Osteocyte (in vitro differentiated cells): ENCODE results near the gene PDE3B. TPM values are rescaled to one million over a fixed set of nuclear protein-coding genes. Genes with fewer than 3 reads are reported as not detected.
"Not testable (repeated sequence)": the region's sequence is repeated elsewhere in the genome, so short reads cannot be mapped to it uniquely, and the experiment has no call there.

ENCODE experiments used
- DNase-seq: peaks from one replicate; pipeline ENCODE4 v3.0.0; 2021; ENCODE audit warnings: mixed read lengths; ENCODE audit not compliant: unreplicated experiment; ENCODE audit errors: extremely low spot score
- H3K27ac Mint-ChIP-seq: one replicate; pipeline ENCODE4 v1.8.0; 2021; ENCODE audit warnings: mild to moderate bottlenecking, mixed read lengths; ENCODE audit not compliant: unreplicated experiment
- H3K27me3 Mint-ChIP-seq: one replicate; pipeline ENCODE4 v1.8.0; 2021; ENCODE audit warnings: mixed read lengths; ENCODE audit not compliant: unreplicated experiment
- H3K36me3 Mint-ChIP-seq: one replicate; pipeline ENCODE4 v1.8.0; 2021; ENCODE audit warnings: mixed read lengths; ENCODE audit not compliant: unreplicated experiment
- H3K4me1 Mint-ChIP-seq: one replicate; pipeline ENCODE4 v1.8.0; 2021; ENCODE audit warnings: mixed read lengths; ENCODE audit not compliant: unreplicated experiment
- H3K4me3 Mint-ChIP-seq: one replicate; pipeline ENCODE4 v1.8.0; 2021; ENCODE audit warnings: mild to moderate bottlenecking, moderate library complexity, mixed read lengths; ENCODE audit not compliant: unreplicated experiment
- H3K9me3 Mint-ChIP-seq: one replicate; pipeline ENCODE4 v1.8.0; 2021; ENCODE audit warnings: mixed read lengths; ENCODE audit not compliant: unreplicated experiment
- total RNA-seq: library from RNA; stranded (reverse); gene quantifications from 2 replicates; pipeline ENCODE4 v1.2.1, GENCODE V29; 2021
- TF ChIP-seq, protein P1 (sequence below): fragments of 200-600 bp; sonication (generic); IDR thresholded peaks from 2 replicates; pipeline ENCODE4 v1.5.0; 2021; ENCODE audit warnings: antibody characterized with exemption, mild to moderate bottlenecking, moderate library complexity

The PDE3B gene
- total RNA-seq, 1 donor from 2014 or later: 0.08 TPM

DNA sequence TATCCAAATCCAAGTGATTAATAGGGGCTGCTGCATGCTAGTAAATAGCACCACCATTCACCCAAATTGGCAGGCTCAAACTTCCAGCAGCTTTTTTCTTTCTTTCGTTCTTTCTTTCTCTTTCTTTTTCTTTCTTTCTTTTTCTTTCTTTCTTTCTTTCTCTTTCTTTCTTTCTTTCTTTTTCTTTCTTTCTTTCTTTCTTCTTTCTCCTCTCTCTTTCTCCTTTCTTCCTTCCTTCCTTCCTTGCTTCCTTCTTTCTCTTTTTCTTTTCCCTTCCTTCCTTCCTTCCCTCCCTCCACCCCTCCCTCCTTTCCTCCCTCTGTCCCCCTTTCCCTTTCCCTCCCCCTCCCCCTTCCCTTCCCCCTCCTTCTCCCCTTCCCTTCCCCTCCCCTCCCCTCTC is 81.5 kb downstream of the PDE3B start:
- DNase-seq: no peak
- H3K4me3 Mint-ChIP-seq: no peak overlapping the region
- peaks cover 2% of the 10 kb centered on the region for H3K27me3 Mint-ChIP-seq
- H3K4me1 Mint-ChIP-seq: no peaks in the 10 kb centered on the region
- no peaks in the 10 kb centered on the region for H3K9me3 Mint-ChIP-seq
- TF ChIP-seq, protein P1, sequence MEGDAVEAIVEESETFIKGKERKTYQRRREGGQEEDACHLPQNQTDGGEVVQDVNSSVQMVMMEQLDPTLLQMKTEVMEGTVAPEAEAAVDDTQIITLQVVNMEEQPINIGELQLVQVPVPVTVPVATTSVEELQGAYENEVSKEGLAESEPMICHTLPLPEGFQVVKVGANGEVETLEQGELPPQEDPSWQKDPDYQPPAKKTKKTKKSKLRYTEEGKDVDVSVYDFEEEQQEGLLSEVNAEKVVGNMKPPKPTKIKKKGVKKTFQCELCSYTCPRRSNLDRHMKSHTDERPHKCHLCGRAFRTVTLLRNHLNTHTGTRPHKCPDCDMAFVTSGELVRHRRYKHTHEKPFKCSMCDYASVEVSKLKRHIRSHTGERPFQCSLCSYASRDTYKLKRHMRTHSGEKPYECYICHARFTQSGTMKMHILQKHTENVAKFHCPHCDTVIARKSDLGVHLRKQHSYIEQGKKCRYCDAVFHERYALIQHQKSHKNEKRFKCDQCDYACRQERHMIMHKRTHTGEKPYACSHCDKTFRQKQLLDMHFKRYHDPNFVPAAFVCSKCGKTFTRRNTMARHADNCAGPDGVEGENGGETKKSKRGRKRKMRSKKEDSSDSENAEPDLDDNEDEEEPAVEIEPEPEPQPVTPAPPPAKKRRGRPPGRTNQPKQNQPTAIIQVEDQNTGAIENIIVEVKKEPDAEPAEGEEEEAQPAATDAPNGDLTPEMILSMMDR: no peak
- no peak overlapping the region for H3K27ac Mint-ChIP-seq
- no peaks in the 10 kb centered on the region for H3K36me3 Mint-ChIP-seq

DNA sequence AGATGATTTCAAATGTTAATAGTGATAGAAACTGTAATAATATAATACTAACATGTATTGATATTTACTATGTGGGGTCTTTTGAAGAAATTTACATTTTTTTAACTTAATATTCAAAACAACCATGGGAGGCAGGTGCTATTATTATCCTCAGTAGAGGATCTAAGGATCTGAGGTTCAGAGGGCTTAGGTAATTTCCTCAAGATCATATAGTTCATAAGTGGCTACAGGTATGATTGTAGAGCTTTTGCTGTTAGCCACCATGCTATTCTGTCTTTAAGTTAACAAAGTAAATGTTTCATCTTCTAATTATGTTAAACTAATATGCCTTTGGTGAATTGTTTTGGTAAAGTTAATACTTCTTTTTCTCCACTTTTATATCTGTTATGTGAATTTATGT is 83.6 kb downstream of the PDE3B start:
- H3K4me3 Mint-ChIP-seq: no peak overlapping the region
- H3K36me3 Mint-ChIP-seq: no peaks in the 10 kb centered on the region
- H3K27me3 Mint-ChIP-seq: peaks cover 2% of the 10 kb centered on the region
- H3K4me1 Mint-ChIP-seq: no peaks in the 10 kb centered on the region
- no peaks in the 10 kb centered on the region for H3K9me3 Mint-ChIP-seq
- TF ChIP-seq, protein P1: no peak
- H3K27ac Mint-ChIP-seq: no peak overlapping the region
- DNase-seq: no peak

DNA sequence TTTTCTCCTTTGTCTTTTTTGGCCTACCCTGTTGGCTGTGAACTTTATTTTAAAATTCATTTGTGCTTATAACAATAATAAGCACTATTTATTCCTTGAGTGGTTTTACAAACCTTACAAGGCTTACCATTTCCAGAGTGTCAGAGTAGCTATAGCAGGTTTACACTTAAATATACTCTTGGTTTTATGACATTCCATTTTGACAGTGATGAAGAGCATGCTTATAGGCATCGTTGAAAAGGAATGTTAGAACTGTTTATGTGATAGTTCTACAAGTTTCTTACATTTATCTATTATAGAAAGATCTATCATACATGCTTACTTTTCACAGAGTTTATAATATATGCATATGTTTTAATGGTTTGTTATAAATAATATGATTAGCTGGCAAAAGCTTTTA is 84.1 kb downstream of the PDE3B start:
- H3K27ac Mint-ChIP-seq: no peak overlapping the region
- H3K36me3 Mint-ChIP-seq: no peaks in the 10 kb centered on the region
- TF ChIP-seq, protein P1: no peak
- no peak for DNase-seq
- H3K9me3 Mint-ChIP-seq: no peaks in the 10 kb centered on the region
- H3K4me1 Mint-ChIP-seq: no peaks in the 10 kb centered on the region
- H3K4me3 Mint-ChIP-seq: no peak overlapping the region
- H3K27me3 Mint-ChIP-seq: peaks cover 2% of the 10 kb centered on the region

DNA sequence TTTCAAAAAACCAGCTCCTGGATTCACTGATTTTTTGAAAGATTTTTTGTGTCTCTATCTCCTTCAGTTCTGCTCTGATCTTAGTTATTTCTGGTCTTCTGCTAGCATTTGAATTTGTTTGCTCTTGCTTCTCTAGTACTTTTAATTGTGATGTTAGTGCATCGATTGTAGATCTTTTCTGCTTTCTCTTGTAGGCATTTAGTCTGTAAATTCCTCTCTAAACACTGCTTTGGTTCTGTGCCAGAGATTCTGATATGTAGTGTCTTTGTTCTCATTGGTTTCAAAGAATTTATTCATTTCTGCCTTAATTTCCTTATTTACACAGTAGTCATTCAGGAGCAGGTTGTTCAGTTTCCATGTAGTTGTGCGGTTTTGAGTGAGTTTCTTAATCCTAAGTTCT is 96.9 kb downstream of the PDE3B start:
- not testable (repeated sequence) for H3K27ac Mint-ChIP-seq, H3K4me3 Mint-ChIP-seq, DNase-seq, H3K9me3 Mint-ChIP-seq, H3K4me1 Mint-ChIP-seq, H3K36me3 Mint-ChIP-seq, H3K27me3 Mint-ChIP-seq

DNA sequence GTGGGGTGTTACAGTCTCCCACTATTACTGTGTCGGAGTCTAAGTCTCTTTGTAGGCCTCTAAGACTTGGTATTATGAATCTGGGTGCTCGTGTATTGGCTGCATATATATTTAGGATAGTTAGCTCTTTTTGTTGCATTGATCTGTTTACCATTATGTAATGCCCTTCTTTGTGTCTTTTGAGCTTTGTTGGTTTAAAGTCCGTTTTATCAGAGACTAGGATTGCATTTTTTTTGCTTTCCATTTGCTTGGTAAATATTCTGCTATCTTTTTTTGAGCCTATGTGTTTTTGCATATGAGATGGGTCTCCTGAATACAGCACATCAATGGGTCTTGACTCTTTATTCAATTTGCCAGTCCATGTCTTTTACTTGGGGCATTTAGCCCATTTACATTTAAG is 97.6 kb downstream of the PDE3B start:
- TF ChIP-seq, protein P1: no peak
- DNase-seq: no peak
- no peak overlapping the region for H3K27ac Mint-ChIP-seq
- peaks cover 2% of the 10 kb centered on the region for H3K27me3 Mint-ChIP-seq
- H3K9me3 Mint-ChIP-seq: no peaks in the 10 kb centered on the region
- no peak overlapping the region for H3K4me3 Mint-ChIP-seq
- H3K4me1 Mint-ChIP-seq: no peaks in the 10 kb centered on the region
- no peaks in the 10 kb centered on the region for H3K36me3 Mint-ChIP-seq
